ENCODE results near the gene NIPA2. TPM values are rescaled to one million over a fixed set of nuclear protein-coding genes. Genes with fewer than 3 reads are reported as not detected.

NIPA2 gene
- total RNA-seq, 4 donors from 2014 or later: 14.7 to 78.6 (median 50.4) TPM

GRCh38 chr15:22810033-22810852 lies 28.2 kb upstream of the NIPA2 start:
- no peaks in the 10 kb centered on the region for H3K36me3 ChIP-seq
- 80 to 88% methylated on average over 8 to 10 of the region's 10 CpGs for WGBS, 2 donors (ENCODE audit: low coverage in 1 of 2)
- H3K4me1 ChIP-seq: peaks cover 0 to 11% (median 1%) of the 10 kb centered on the region in 4 donors
- H3K27me3 ChIP-seq: no peaks in the 10 kb centered on the region
- intact Hi-C loops (cut with DNase I; ENCODE audit: low total_unique reads): loop anchor here (1.0 kb wide), 1 partner anchor 9 kb away; no protein-coding TSS in a partner anchor
- DNase-seq: no peak
- in situ Hi-C loops (cut with MboI; ENCODE audit: low pct_ligation_motif_present in 1 of 4, low pct_unique_long_range_greater_than_20kb in 1 of 4, low sequenced_read_pairs in 3 of 4): loop anchor here in 1 of 4 donors (25.0 kb wide), 1 partner anchor 102 kb away; no protein-coding TSS in a partner anchor
- TF ChIP-seq EP300 (IDR thresholded peaks at IDR 0.05; ENCODE audit: low read depth) (no peak), POLR2AphosphoS5 (IDR thresholded peaks at IDR 0.05) (no peak), POLR2A (IDR thresholded peaks at IDR 0.05) (no peak), CTCF (IDR thresholded peaks at IDR 0.05) (no peak)
- H3K27ac ChIP-seq: no peak overlapping the region
- H3K9me3 ChIP-seq: no peaks in the 10 kb centered on the region
- no peak overlapping the region for H3K4me3 ChIP-seq

GRCh38 chr15:22810853-22811338 lies 27.6 kb upstream of the NIPA2 start:
- H3K4me3 ChIP-seq: no peak overlapping the region
- intact Hi-C loops (cut with DNase I; ENCODE audit: low total_unique reads): loop anchor here (1.0 kb wide), 1 partner anchor 8 kb away; no protein-coding TSS in a partner anchor
- peaks cover 0 to 11% (median 1%) of the 10 kb centered on the region in 4 donors for H3K4me1 ChIP-seq
- in situ Hi-C loops (cut with MboI; ENCODE audit: low pct_ligation_motif_present in 1 of 4, low pct_unique_long_range_greater_than_20kb in 1 of 4, low sequenced_read_pairs in 3 of 4): loop anchor here in 1 of 4 donors (25.0 kb wide), 1 partner anchor 101 kb away; no protein-coding TSS in a partner anchor
- TF ChIP-seq EP300 (IDR thresholded peaks at IDR 0.05; ENCODE audit: low read depth) (no peak), POLR2A (IDR thresholded peaks at IDR 0.05) (no peak), CTCF (IDR thresholded peaks at IDR 0.05) (no peak), POLR2AphosphoS5 (IDR thresholded peaks at IDR 0.05) (no peak)
- DNase-seq: no peak
- no peaks in the 10 kb centered on the region for H3K27me3 ChIP-seq
- no peaks in the 10 kb centered on the region for H3K36me3 ChIP-seq
- WGBS, 2 donors (ENCODE audit: low coverage in 1 of 2): 90 to 97% methylated on average over 2 to 8 of the region's 8 CpGs
- no peaks in the 10 kb centered on the region for H3K9me3 ChIP-seq
- H3K27ac ChIP-seq: no peak overlapping the region

GRCh38 chr15:22811640-22812039 lies 26.8 kb upstream of the NIPA2 start:
- 74 to 93% methylated on average over 2 to 8 of the region's 8 CpGs for WGBS, 2 donors (ENCODE audit: low coverage in 1 of 2)
- in situ Hi-C loops (cut with MboI; ENCODE audit: low pct_ligation_motif_present in 1 of 4, low pct_unique_long_range_greater_than_20kb in 1 of 4, low sequenced_read_pairs in 3 of 4): loop anchor here in 1 of 4 donors (25.0 kb wide), 1 partner anchor 101 kb away; no protein-coding TSS in a partner anchor
- peaks cover 0 to 8% (median 1%) of the 10 kb centered on the region in 4 donors for H3K4me1 ChIP-seq
- TF ChIP-seq POLR2A (IDR thresholded peaks at IDR 0.05) (no peak), CTCF (IDR thresholded peaks at IDR 0.05) (peak in 4 of 5 experiments; percentile 33 to 46 (median 38))
- H3K4me3 ChIP-seq: no peak overlapping the region
- H3K27ac ChIP-seq: no peak overlapping the region
- no peaks in the 10 kb centered on the region for H3K36me3 ChIP-seq
- DNase-seq: peak; percentile 65
- intact Hi-C loops (cut with DNase I; ENCODE audit: low total_unique reads): no loop called here
- H3K27me3 ChIP-seq: no peaks in the 10 kb centered on the region
- no peaks in the 10 kb centered on the region for H3K9me3 ChIP-seq

- no peak for DNase-seq
- in situ Hi-C loops (cut with MboI; ENCODE audit: low pct_ligation_motif_present in 1 of 4, low pct_unique_long_range_greater_than_20kb in 1 of 4, low sequenced_read_pairs in 3 of 4): loop anchor here in 1 of 4 donors (25.0 kb wide), 1 partner anchor 98 kb away; no protein-coding TSS in a partner anchor
- H3K4me3 ChIP-seq: no peak overlapping the region
- H3K9me3 ChIP-seq: no peaks in the 10 kb centered on the region
- 81 to 83% methylated on average over 3 of the region's 3 CpGs for WGBS, 2 donors (ENCODE audit: low coverage in 1 of 2)
- no peak overlapping the region for H3K27ac ChIP-seq
- H3K36me3 ChIP-seq: no peaks in the 10 kb centered on the region
- no peaks in the 10 kb centered on the region for H3K27me3 ChIP-seq
- TF ChIP-seq POLR2AphosphoS5 (IDR thresholded peaks at IDR 0.05): no peak
- TF ChIP-seq EP300 (IDR thresholded peaks at IDR 0.05; ENCODE audit: low read depth): no peak
- no peak for TF ChIP-seq POLR2A (IDR thresholded peaks at IDR 0.05)
- TF ChIP-seq CTCF (IDR thresholded peaks at IDR 0.05): no peak
- intact Hi-C loops (cut with DNase I; ENCODE audit: low total_unique reads): no loop called here
- no peaks in the 10 kb centered on the region for H3K4me1 ChIP-seq
These were observed 24.6 kb upstream of the NIPA2 start for GRCh38 chr15:22813844-22814243.

Measured in transverse colon (tissue), 4 donors.